Left kidney (tissue), 2 donors: ENCODE measurements around the gene NR1H2. TPM values are rescaled to one million over a fixed set of nuclear protein-coding genes. Genes with fewer than 3 reads are reported as not detected.
A peak's percentile ranks its signal among the peaks of the same experiment; 100 is the strongest.

ENCODE experiments used
- DNase-seq: peaks from one replicate; pipeline ENCODE4 v3.0.0-alpha.2; 2013
- polyA plus RNA-seq: library from polyadenylated mRNA; unstranded; fragments of 120-200 nt; gene quantifications from one replicate; pipeline ENCODE4 v1.2.1, GENCODE V29; 2013; ENCODE audit not compliant: insufficient read length

NR1H2 gene
- polyA plus RNA-seq, 1 donor: 32.1 TPM

- DNase-seq: no peak
These were observed 46.4 kb downstream of the NR1H2 start for GRCh38 chr19:50422397-50423278.

- DNase-seq: no peak
These were observed 47.2 kb downstream of the NR1H2 start for GRCh38 chr19:50423279-50424113.

GRCh38 chr19:50425581-50425980 lies 49.3 kb downstream of the NR1H2 start:
- no peak for DNase-seq

DNA sequence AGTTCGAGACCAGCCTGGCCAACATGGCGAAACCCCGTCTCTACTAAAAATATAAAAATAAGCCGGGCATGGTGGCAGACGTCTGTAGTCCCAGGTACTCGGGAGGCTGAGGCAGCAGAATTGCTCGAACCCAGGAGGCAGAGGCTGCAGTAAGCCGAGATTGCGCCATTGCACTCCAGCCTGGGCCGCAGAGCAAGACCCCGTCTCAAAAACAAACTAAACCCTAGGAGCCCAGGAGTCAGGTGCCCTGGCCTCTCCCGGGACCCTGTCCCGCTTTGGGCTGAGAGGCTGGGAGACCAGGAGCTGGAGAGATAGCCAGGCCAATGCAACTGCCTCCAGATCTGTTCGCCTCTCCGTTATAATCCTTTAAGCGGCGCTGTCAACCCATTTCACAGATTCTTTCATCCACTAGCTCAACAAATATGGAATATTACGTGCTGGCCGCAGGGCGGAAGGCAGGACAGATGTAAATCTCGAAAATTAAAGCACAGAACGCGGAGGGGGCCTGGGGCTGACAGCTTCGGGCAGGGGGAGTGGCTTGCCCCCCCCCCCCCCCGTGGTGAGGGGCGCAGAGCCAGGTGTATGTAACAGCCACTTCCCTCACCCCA lies 51.2 kb downstream of the NR1H2 start:
- no peak for DNase-seq

- peak; percentile 87 for DNase-seq
These were observed 51.8 kb downstream of the NR1H2 start for GRCh38 chr19:50427997-50428425.

DNA sequence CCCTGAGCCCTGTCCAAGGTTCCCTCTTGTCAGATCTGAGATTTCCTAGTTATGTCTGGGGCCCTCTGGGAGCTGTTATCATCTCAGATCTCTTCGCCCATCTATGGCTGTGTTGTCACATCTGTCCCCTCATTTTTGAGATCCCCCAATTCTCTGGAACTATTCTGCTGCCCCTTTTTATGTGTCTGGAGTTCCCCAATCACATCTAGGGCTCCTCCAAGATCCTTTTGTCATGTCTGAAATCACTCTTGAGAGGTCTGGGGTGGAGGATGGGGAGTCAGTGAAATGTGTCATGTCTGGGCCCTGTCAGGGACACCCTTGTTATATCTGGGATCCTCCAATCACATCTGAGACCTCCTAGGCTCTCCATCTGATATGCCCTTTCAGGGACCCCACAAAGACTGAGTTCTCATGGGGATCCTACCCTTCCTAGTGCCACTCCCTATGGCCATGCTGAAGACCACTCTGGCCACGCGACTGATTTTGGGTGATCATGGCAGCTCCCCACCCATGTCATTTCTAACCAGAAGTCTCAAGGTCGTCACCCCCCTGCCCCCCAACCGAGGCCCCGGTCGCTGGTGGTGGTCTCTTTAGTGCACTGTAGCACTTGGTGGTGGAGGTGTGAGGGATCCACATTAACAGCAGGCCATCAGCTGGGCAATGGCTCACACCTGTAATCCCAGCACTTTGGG lies 52.7 kb downstream of the NR1H2 start:
- no peak for DNase-seq

- no peak for DNase-seq
These were observed 54.7 kb downstream of the NR1H2 start for GRCh38 chr19:50430888-50431342.

DNA sequence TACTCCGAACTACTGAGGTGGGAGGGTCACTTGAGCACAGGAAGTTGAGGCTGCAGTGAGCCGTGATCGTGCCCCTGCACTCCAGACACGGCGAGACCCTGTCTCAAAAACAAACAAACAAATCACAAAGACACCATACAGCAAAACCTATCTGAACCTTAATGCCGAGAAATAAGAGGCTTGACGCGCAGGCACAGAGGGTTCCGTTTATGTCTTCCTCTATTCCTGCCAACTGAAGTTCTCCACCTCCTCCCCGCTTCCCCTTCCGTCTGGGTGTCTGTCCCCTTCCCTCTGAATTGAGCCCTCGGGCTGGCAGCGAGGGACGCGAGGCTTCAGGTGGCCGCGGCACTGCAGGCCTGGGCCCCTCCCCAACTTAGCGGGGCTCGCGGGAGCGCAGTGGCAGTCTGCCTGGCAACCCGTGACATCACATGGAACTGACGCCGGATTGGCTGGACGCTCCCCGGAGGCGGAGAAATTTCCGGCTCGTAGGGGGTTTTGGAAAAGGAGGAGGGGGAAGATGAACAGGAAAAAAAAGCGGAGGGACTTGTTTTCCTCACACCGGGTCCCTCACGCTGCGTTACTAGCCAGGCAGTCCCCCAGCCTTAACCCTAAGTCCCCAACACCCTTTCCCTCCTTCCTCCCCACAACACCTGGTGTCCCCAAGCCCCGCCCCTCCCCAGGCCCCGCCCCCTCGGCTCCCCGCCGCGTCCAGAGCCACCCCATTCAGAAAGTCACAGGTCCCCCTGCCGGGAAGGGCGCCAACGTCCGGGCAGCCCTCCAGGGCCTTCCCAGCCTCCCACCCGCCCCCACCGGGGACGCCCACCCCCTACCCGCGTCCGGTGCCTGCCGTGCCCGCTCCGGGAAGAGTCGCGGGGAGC lies 55.3 kb downstream of the NR1H2 start:
- peak; percentile 86 for DNase-seq

GRCh38 chr19:50432221-50433028 lies 56.2 kb downstream of the NR1H2 start, which contains the start of gene MYBPC2:
MYBPC2 (plus strand) TSS chr19:50432892; CDS start chr19:50432954, 62 bp downstream.
- peak; percentile 63 for DNase-seq

Other genes with a start within 250 kb of the NR1H2 start
- gene IZUMO2, start 213.2 kb upstream of the NR1H2 start, polyA plus RNA-seq: 0.35 TPM
- gene MYH14, start 172.8 kb upstream of the NR1H2 start, polyA plus RNA-seq: 22.9 TPM
- gene KCNC3, start 47.1 kb upstream of the NR1H2 start, polyA plus RNA-seq: 55.2 TPM
- gene NAPSA, start 10.8 kb upstream of the NR1H2 start, polyA plus RNA-seq: 9.6 TPM
- 28.0 TPM for gene POLD1, start 7.9 kb downstream of the NR1H2 start, polyA plus RNA-seq
- gene SPIB, start 42.5 kb downstream of the NR1H2 start, polyA plus RNA-seq: 1.00 TPM
- gene MYBPC2, start 56.4 kb downstream of the NR1H2 start, polyA plus RNA-seq: 1.5 TPM
- gene EMC10, start 100.0 kb downstream of the NR1H2 start, polyA plus RNA-seq: 86.1 TPM
- gene GARIN5A, start 100.4 kb downstream of the NR1H2 start, polyA plus RNA-seq: 5.5 TPM
- 9.0 TPM for gene JOSD2, start 134.7 kb downstream of the NR1H2 start, polyA plus RNA-seq
- 8.6 TPM for gene ASPDH, start 137.5 kb downstream of the NR1H2 start, polyA plus RNA-seq
- 14.2 TPM for gene LRRC4B, start 192.0 kb downstream of the NR1H2 start, polyA plus RNA-seq